GM21529 (cell line): ENCODE measurements around the gene TMEM131.
"Not testable (repeated sequence)": the region's sequence is repeated elsewhere in the genome, so short reads cannot be mapped to it uniquely, and the experiment has no call there.

Experiments
- ATAC-seq: cut with Tn5 transposase; IDR thresholded peaks from one replicate; pipeline ENCODE4 v1.9.1; 2021; ENCODE audit not compliant: unreplicated experiment

The TMEM131 gene

DNA sequence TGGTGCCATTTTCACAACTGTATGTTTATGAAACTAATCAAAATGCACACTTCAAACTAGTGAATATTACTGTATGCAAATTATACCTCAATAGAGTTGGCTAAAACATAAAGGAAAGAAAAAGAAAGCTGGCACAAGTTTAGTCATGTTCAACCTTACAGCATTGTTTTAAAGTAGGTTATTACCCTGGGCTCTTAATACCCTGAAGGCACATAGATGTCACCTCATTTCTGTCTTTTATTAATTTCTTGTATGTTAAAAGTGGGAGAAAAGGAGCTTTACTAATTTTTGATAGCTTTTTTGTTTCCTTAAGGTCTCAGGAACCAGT lies 32.7 kb downstream of the TMEM131 start:
- no peak for ATAC-seq

GRCh38 chr2:97961534-97961933 lies 34.2 kb downstream of the TMEM131 start:
- no peak for ATAC-seq

- no peak for ATAC-seq
Measured at GRCh38 chr2:97958184-97958583, 37.6 kb downstream of the TMEM131 start.

- no peak for ATAC-seq
Measured at GRCh38 chr2:97957432-97958183, 38.1 kb downstream of the TMEM131 start.

DNA sequence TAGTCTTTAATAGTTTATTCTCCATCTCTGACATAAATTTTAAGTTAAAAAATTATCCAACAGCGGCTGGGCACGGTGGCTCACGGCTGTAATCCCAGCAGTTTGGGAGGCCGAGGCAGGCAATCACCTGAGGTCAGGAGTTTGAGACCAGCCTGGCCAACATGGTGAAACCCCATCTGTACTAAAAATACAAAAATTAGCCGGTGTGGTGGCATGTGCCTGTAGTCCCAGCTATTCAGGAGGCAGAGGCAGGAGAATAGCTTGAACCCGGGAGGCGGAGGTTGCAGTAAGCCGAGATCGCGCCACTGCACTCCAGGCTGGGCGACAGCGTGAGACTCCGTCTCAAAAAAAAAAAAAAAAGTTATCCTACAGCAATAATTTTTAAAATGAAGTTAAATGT lies 39.0 kb downstream of the TMEM131 start:
- ATAC-seq: not testable (repeated sequence)

GRCh38 chr2:97953853-97954252 lies 41.9 kb downstream of the TMEM131 start:
- ATAC-seq: no peak

GRCh38 chr2:97952357-97952756 lies 43.4 kb downstream of the TMEM131 start:
- no peak for ATAC-seq

DNA sequence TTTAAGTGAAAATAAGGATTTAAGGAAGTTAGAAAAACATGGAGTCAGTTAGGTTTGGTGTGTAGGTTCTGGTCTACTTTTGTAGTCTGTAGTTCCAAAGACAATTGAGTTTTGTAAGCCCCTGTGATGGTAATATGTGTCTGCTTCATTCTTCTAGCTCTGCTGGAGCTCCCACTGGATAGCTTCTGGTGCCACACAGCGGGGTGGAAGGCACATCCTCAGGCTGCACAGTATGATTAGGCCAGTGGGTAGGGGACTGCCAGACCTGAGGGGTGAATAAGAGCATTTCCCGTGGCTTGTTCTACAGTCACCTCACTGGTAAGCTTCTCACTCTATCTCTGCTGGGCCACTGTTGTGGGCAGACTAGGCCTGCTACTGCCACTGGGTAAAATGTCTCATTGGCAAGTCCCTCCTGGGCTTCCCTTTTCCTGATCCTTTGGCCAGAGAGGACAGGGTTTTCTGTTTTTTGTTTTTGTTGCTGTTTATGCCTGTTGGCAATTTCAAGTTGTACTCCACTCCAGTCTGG lies 44.5 kb downstream of the TMEM131 start:
- ATAC-seq: no peak

GRCh38 chr2:97950329-97951154 lies 45.2 kb downstream of the TMEM131 start:
- no peak for ATAC-seq

DNA sequence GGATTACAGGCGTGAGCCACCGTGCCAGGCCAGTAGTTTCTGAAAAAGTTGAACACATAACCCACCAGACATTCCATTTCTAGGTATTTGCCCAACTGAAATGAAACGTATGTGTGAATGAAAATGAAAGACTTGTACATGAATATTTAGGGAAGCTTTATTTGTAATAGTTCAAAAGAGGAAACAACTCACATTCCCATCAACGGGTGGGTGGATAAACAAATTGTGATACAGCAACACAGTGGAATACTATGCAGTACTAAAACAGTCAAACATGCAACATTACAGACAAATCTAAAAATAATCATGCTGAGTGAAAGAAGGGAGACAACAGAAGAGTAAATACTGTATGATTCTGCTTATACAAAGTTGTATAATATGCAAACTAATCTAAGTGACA lies 46.8 kb downstream of the TMEM131 start:
- no peak for ATAC-seq

- ATAC-seq: no peak
Measured at GRCh38 chr2:97945791-97946190, 50.0 kb downstream of the TMEM131 start.

DNA sequence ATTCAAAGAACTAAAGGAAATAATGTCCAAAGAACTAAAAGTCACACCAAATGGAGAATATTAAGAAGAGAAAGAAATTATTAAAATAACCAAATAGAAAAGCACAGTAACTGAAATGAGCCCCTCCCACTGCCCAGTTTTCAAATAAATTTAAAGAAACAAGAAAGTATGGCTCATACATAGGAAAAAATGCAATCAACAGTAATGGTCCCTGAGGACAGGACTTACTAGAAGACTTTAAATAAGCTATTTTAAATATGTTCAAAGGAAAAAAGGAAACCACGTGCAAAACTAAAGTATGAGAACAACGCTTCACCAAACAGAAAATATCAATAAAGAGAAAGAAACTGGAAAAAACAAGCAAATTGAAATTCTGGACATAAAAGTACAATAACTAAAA lies 58.9 kb downstream of the TMEM131 start:
- no peak for ATAC-seq

DNA sequence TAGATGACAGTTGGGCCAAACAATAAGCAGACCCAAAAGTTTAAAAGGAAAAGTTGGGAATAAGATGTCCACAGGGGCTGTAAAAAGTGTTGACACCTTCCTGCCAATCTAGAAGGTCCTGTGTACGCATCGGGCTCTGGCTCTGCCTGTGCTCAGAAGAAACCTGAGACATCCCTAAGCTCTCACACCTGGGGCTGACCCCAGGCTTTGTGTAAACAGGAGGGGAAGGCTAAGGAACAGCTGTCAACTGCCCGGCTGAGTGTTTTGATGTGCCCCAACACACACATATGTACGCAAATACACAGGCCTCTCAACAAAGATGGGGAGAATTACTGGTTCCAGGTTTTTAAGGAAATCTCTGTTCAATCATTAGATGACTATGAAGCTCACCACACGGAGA lies 59.5 kb downstream of the TMEM131 start:
- ATAC-seq: peak; percentile 63

DNA sequence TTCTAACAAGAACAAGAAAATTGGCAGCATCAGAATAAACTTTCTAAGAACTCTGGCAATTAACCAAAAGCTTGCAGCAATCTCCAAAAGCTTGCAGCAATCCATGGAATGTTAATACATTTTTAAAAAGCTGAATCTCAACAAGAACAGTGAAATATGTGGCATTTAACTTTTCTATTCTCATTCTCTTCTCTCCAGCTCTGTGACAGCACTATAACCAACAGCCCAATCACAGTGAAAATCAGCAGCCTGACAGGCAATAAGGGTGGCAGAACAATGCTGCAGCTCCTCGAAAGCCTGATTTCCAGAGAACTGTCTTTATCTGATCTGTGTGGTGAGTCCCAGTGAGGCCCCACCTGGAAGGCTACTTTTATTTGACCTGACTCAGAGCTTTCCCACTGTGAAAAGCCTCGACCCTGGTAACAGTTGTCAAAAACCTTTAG lies 60.0 kb downstream of the TMEM131 start:
- ATAC-seq: peak; percentile 9

- ATAC-seq: peak; percentile 45
Measured at GRCh38 chr2:97932975-97933662, 62.6 kb downstream of the TMEM131 start.

- no peak for ATAC-seq
Measured at GRCh38 chr2:97931858-97932225, 63.9 kb downstream of the TMEM131 start.

DNA sequence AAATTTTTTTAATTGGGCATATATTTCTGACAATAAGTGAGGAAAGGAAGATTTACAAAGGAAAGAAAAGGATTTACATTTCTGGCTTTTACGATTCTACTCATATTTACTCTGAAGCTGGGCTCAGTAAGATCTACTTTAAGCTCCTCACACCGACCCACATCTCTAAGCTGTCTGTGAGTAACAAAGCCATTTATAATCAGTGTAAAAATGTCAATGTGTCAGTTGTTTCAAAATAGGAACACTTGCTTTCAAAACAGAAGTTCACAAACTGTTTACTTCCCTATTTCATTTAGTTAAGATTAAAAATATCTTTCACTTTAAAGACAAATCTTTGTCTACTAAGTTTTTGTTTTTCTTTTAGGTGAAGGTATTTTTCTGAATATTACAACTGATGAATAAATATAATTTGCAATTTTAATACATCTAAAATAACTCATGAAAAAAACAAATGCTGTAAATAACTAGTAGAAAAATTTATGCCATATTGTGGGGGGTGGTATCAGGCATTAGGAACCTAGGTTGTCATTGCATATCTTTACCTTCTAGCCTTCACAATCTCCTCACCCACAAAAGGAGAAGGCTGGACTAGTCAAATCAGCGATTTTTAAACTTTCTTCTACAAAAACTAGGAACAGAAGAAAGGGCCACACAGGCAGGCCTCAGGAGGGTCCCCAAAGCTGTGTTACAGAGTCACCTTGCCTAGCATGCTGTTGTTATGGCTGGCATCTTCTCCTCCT lies 64.5 kb downstream of the TMEM131 start:
- peak; percentile 47 for ATAC-seq

- no peak for ATAC-seq
Measured at GRCh38 chr2:97928591-97928990, 67.2 kb downstream of the TMEM131 start.

DNA sequence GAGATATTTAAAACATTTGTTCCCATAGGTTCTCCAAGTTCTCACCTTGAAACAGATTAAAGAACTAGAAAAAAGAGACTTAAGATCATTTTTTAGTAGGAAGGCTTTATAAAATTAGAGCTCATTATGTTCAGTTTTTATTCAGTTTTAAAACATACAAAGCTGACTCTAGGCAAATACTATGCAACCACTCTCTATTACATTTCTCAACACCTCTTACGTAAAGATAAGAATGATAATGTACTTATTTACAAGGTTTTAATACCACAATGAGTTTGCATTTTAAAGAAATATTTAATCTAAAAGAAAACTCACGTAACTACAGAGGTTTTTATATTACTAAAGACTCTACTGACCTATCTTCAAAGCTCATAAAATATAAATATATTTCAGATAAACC lies 68.8 kb downstream of the TMEM131 start:
- no peak for ATAC-seq

DNA sequence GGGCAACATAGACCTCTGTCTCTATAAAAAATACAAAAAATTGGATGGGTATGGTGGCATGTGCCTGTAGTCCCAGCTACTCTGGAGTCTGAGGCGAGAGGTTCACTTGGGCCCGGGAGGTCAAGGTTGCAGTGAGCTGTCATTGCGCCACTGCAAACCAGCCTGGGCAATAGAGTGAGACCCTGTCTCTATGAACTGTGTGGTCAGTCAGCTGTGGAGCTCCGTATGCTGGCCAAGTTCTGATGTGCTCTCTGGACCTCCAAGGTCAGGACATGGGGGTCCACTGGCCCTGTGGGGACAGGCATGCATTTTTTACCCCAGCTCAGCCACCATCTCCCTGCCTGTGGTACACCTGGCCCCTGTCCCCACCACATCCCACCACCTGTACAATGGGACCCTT lies 71.6 kb downstream of the TMEM131 start:
- ATAC-seq: no peak

- ATAC-seq: no peak
Measured at GRCh38 chr2:97919858-97920257, 75.9 kb downstream of the TMEM131 start.
